Stimulated activated CD8-positive, alpha-beta memory T cell treated with anti-CD3 and anti-CD28 coated beads, Interleukin-4, amount 100 ng/mL, for 1 hour (primary cell): ENCODE measurements around the gene WDR48.

ENCODE experiments used
- DNase-seq, 2 donors: peaks; one replicate each; pipeline ENCODE4 v3.0.0-alpha.2; 2020; ENCODE audit warnings: low read depth in 2 of 2, low spot score in 1 of 2

The WDR48 gene

DNA sequence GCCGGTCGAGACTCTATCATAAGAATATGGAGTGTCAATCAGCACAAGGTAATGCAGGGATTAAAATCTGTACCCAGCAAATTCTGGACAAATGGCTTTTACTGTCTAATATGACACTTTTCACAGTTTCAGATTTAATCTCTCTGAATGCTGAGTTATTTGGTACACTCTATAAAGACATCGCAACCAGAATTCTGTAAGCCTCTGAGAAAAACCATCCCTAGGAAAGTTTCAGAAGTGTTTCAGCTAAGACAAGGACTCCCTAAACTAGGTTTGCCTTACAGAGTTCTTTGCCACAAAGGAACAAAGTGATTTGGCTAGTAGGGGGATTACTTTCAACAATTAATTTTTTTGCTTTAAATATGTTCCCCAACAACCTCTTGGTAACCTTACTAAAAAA lies 11.3 kb downstream of the WDR48 start:
- DNase-seq: no peak

GRCh38 chr3:39064646-39065045 lies 12.8 kb downstream of the WDR48 start:
- no peak for DNase-seq

DNA sequence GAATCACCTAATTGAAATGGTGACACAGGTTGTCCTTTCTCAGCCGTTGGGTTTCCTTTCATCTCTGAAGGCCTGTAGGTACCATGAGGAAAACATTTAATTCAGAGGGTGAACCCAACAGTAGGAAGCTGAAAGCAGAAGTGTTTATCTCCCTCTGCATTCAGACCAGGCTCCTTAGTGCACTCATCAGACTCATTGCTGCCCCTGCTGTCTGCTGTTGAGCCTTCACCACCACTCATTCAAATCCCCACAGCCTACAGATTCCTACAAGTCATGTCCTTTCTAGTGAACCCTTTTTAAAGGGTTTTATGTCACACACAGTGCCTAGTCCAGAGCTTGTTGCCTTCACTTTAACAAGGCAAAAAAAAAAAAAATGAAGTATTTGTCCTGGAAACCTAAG lies 13.4 kb downstream of the WDR48 start:
- DNase-seq: no peak

DNA sequence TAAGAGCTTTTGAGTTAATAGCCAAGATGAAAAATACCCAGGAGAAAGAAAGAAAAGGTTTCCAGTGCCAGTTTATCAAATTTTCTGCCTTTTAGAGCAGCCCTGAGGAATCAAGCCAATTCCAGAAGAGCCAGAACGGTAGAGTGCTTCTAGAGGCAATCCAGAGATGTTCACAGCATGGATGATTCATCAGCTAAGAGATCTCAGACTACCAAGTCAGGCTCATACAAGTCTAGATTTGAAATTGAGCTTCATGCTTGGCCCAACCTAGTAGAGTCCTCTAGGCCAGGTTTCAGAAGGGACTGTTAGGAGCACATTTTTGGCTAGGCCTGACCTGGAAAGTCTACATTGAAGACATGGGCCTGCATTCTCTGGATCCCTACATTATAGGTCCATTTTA lies 15.5 kb downstream of the WDR48 start:
- no peak for DNase-seq

DNA sequence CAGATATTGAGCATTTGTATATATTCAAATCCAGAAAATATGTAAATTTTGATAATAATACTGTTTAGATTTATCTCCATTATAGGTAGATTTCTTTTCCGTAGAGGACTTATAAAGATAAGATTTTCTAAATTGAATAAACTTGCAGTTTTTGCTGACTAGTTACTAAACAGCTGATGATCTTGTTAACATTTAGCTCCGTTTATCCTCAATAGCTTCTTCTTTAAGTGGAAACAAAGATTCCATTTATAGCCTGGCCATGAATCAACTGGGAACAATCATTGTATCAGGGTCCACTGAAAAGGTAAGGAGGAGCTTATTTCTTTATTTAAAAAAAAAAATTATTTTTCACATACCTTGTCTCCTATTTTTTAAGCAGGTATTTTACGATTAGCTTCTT lies 16.7 kb downstream of the WDR48 start:
- DNase-seq: no peak

DNA sequence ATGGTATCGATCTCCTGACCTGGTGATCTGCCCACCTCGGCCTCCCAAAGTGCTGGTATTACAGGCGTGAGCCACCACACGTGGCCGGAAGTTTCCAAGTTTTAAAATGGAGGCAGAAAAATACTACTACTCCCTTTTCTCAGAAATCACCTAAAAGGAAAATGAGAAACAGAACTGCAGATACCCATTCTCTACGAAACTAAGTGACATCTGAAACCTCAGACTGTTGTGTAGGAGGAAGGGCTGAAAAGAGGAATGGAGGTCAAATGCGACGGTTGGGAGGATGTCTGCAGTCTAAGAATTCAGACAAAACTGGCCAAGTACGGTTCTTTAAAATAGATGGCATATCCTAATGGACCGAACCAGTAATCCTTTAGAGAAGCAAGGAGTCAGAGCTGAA lies 24.1 kb downstream of the WDR48 start:
- no peak for DNase-seq

GRCh38 chr3:39079530-39079929 lies 27.7 kb downstream of the WDR48 start:
- no peak for DNase-seq

GRCh38 chr3:39080026-39080425 lies 28.2 kb downstream of the WDR48 start:
- DNase-seq: no peak

DNA sequence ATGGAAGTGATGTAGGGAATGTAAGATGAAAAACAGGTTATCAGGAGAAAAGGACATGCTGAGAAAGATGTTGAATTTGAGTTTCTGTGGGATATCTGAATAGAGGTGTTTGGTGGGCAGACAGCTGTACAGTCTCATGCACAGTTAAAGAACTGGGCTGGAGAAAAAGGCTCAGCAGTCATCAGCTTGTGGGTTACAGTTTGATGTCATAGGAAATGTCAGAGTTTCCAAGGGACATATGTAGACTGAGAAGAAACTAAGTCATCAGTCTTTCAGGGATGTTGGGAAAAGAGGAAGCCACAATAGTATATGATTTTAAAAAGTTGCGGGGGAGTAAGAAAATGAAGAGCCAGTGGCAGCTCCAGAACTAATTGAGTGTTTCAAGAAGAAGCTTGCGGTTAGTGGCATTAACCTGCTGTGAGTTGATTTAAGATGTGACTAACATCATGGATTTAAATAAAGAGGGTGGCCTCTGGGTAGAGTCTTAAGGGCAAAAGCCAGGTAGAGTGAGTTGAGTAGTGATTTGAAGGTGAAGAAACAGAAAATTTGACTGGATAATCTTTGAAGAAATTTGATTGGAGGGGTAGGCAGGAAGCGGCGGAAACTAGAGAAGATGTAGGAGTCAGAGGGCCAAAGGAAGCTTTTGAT lies 31.0 kb downstream of the WDR48 start:
- no peak for DNase-seq

DNA sequence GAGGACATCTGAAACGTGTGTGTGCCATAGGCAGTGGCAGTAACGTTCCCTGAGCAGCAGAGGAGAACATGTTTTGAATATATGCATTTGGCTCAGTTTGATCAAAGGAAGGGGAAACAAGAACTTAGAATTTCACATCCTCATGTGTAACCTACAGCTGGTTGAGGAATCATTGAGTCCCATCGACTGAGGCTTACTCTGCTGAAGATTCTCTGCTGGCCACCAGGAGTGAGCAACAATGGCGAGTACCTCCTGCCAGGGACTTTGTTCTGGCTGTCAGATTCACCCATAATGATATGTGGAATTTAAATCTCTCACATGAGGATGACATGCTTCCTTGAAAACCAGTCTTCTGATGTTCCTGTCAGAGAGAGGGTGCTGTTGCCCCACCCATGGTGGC lies 34.3 kb downstream of the WDR48 start:
- no peak for DNase-seq

- no peak for DNase-seq
Measured at GRCh38 chr3:39088456-39088855, 36.6 kb downstream of the WDR48 start.

DNA sequence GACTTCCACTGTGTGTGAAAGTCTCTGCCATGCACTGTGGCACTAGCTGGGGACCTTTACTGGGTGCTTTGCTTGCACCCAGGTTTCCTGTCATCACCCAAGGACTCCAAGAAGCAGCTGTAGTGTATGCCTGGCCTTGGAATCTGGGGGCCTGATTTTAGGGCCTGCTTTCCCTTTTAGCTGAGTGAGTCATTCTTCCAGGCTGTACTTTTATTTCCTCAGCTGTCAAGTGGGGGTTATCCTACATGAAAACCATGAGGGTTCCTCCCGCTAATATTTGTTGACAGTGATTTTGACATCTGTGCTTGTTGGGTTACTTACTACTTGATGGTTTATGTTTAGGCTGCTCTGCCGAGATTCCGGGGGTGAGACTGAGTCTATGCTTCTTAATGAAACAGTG lies 37.1 kb downstream of the WDR48 start:
- DNase-seq: no peak

DNA sequence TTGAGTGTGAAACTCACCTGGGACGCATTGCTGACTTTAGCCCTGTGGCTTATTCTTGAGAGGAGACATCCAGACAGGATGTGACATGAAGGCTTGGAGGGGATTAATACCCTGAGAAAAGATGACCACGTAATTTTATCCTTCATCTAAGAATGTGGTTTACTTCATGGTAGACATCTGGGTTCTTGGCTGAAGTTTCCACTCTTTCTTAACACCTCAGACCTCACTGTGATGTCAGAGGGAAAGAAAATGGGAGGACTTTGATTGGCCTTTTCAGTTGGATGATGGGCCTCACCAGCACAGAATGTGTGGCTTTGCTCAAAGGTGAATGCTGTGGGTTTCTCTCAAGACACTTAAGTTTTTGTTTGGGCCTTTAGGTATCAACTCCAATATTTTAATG lies 39.1 kb downstream of the WDR48 start:
- no peak for DNase-seq

- no peak for DNase-seq
Measured at GRCh38 chr3:39094851-39095677, 43.2 kb downstream of the WDR48 start.

- DNase-seq: no peak
Measured at GRCh38 chr3:39095778-39096177, 44.0 kb downstream of the WDR48 start.

DNA sequence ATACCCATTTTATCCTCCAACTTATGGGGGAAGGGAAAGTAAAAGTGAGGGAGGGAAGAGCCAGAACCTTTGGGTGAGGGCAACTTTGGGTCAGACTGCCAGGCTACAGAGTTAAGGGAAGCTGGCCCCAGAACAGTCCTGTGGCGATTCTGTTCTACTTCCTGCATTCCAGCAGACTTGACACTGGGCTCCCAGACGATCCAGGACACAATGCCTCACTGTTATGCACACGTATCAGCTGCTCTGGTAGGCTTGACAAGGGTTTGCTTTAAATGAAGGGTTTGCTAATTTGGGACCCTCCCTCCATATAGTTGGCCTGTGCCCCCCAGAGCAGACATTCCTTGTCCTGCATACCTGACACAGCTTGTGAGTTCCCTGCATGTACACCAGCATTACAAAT lies 45.0 kb downstream of the WDR48 start:
- no peak for DNase-seq

DNA sequence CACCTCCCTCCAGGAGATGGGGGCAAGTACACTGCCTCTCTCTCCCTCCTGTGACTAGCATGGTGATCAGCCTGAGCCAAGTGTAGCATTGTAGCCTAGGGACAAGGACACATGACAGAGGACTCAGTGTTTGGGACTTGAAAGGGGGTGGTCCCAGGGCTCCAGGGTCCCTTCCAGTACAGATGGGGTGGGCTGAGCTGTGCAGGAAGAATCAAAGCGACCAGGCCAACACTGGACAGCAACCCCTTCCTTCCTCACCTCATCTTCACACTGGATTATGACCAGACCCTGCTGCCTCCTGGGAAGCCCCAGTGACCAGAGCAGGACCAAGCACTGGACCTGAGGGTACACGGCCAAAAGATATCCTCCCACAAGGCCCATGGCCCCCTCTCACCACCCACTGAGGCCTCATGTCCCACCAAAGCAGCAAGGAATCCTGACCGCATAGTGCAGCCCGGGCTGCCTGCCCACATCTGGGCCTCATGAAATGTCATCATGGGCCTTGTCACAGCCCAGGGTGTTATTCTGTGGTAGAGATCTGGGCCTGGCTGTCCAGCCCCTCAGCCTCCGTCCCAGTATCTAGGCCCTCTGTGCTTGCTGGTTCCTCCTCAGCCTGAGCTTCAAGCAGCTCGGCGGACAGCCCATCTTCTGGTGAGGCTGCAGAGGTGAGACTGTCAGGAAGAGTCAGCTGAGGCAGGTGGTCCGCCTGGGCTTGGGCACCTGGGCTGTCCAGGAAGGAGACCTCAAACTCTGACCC lies 46.1 kb downstream of the WDR48 start:
- no peak for DNase-seq

- no peak for DNase-seq
Measured at GRCh38 chr3:39098473-39099000, 46.7 kb downstream of the WDR48 start.

- no peak for DNase-seq
Measured at GRCh38 chr3:39099242-39099641, 47.4 kb downstream of the WDR48 start.

GRCh38 chr3:39099738-39100499 lies 48.1 kb downstream of the WDR48 start:
- DNase-seq: no peak

DNA sequence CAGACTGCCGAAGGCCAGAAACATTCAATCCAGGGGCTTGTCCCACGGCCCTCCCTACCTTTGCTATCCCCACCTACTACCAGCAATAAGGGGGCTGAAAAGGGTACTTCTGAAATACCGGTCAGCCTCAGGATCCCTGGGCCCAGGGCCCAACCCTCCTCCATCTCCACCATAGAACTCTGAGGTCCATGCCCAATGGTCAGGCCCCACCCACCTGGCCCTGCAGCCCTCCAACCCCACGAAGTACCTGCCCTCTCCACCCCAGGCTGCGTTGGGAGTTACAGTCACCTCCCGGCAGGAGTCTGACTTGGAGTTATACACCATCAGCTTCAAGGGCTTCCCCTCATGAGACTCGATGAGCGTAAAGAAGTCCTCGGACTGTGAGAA lies 48.7 kb downstream of the WDR48 start:
- no peak for DNase-seq
